ENCODE results near the gene RPP25L.

The RPP25L gene

GRCh38 chr9:34637356-34638137 is 25.6 kb upstream of the RPP25L start, which contains the start of gene SIGMAR1:
TSS of gene SIGMAR1 (minus strand) at chr9:34637787. CDS start at chr9:34637697, 90 bp downstream.
- ATAC-seq = peak; percentile 89 to 92

- peak; percentile 2 to 7 for ATAC-seq
These were observed 25.0 kb upstream of the RPP25L start for GRCh38 chr9:34636791-34637355.

DNA sequence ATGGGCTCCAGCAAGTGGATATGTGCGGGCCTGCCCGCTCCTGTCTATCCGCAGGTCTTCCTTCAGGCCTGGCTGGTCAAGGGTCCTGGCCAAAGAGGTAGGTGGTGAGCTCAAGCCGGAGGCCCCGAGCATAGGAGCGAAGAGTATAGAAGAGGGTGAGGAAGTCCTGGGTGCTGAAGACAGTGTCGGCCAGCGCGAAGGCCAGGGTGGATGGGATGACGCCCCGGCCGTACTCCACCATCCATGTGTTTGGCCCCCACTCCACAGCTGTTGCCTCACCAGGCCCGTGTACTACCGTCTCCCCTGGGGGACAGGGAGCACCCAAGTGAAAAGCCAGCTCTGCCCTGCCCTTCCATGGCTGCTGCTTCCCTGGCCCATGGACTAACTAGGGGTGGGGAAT is 23.7 kb upstream of the RPP25L start:
- ATAC-seq = no peak

GRCh38 chr9:34634551-34635248 is 22.8 kb upstream of the RPP25L start:
- no peak for ATAC-seq

DNA sequence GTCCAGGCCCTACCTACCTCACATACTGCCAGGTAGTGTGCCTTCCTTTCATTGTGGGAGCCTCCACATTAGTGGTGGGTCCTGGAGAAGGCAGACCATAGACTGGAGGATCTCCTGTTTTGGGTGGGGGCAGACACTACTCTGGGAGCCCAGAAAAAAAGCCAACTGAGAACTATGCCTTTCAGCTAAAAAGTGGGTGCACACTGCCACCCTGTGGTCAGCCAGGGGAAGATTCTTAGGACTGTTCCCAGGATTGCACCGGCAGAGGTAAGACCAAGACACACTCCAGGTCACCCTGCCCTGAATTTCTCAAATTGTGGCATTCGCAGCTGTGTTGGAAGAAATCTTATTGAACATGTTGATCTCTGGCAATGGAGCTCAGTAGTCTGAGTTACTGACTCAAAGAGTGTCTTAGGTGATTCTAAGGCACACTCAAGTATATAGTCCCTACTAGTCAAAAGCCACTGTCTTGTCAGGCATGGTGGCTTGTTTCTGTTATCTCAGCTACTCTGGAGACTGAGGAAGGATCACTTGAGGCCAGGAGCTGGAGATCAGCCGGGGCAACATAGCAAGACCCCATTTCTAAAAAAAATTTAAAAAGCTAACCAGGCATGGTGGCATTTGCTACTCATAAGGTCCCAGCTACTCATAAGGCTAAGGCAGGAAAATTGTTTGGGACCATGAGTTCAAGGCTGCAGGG is 22.1 kb upstream of the RPP25L start:
- ATAC-seq = peak in 1 of 2 donors; percentile 21

GRCh38 chr9:34633166-34633565 is 21.3 kb upstream of the RPP25L start:
- no peak for ATAC-seq

GRCh38 chr9:34630402-34631154 is 18.7 kb upstream of the RPP25L start:
- no peak for ATAC-seq

GRCh38 chr9:34629491-34629808 is 17.6 kb upstream of the RPP25L start:
- no peak for ATAC-seq

GRCh38 chr9:34628656-34629490 is 17.0 kb upstream of the RPP25L start, which contains the start of gene ARID3C:
TSS of gene ARID3C (minus strand) at chr9:34629066. CDS start at chr9:34628014, 1,052 bp downstream.
- peak; percentile 79 to 85 for ATAC-seq

- ATAC-seq = no peak
These were observed 16.1 kb upstream of the RPP25L start for GRCh38 chr9:34627716-34628655.

- ATAC-seq = no peak
These were observed 13.2 kb upstream of the RPP25L start for GRCh38 chr9:34625186-34625486.

DNA sequence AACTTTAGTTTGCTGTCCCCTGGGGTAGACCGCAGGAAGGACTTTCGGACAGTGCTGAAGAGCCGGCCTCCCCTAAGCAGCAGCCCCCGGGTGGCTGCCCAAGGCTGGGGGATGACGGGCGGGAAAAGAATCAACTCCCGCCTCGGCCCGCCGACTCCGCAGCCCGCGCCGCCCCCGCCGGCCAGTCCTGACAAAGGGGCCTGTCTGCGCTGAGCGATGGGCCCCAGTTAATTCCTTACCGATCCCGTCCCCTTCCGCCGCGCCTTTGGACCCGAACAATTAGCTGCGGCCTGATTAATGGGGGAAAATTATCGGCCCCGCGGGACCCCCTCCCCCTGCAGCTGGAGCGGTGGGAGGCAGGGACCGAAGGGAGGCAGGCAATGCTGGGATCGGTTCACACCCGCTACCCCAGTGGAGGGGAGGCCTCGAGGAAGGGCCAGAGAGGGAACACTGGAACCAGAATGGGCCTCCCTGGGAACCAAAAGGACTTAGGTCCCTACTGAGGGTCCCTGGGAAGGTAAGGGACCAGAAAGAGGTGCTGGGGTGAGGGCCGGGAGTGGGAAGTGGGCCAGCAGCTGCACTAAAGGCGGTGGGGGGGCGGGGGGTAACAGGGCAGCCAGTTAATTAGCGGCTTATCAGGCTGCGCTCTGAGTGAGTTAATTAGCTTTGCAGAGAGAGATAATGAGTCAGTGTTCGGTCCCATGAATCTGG is 12.7 kb upstream of the RPP25L start:
- no peak for ATAC-seq

DNA sequence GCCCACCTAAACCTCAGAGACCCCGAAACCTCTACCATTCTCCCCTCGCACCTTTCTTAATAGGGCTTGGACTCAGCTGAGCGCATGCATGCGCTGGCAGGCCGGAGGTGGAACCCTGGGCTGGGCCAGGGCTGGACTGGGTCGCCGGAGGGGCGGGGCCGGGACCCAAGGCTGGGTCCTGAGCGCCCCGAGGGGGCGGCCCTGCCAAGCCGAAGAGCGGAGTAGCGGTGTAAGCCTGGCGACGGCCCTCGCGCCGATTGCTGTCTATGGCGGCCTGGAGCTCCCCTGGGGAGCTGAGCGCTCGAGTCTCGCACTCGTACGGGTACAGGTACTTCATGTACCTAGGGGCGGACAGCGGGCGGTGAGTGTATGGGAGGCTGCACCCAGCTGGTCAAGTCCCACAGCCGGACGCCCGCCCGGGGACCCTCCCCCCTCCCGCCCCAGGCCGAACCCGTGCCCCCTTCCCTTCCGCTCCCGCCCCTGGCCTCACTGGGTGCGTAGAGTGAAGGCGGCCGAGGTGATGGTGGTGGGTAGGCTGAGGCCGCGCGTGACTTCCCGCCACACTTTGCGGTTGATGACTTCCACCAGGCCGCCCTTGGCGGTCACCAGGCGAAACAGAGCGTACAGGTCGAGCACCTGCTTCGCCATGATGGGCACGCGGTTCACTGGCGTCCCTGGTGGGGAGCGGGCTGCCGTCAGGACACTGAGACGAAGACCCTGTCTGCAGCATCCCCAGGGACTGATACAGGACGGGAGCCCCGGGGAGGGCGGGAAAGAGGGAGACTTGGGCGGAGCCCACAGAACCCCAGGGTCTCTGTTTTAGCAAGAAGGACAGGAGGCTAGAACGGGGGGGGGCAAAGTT is 11.7 kb upstream of the RPP25L start:
- ATAC-seq = no peak

GRCh38 chr9:34620061-34620994 is 8.4 kb upstream of the RPP25L start, which contains the start of gene DCTN3:
TSS of gene DCTN3 (minus strand) at chr9:34620495. CDS start at chr9:34620464, 31 bp downstream.
- ATAC-seq = peak; percentile 99

DNA sequence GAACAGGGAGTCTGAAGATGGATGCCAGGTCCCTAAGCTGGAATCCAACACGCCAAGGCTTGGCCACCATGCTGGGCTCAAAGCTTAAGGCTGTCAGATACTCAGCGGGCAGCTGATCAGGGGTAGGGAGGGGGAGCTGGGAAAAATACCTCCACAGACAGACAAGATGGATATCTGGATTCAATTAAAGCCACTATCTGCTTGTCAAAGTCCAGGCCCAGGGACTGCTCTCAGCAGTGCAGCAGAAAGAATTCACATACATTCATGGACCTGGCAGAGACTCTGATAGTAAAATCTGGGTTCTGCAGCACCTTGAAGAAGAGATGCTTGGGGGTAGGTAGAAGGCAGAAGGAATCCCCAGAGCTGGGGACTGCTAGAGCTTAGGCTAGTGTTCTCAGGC is 3.2 kb upstream of the RPP25L start:
- ATAC-seq = no peak

GRCh38 chr9:34612788-34613390 is 992 bp upstream of the RPP25L start:
- peak; percentile 41 to 48 for ATAC-seq

- peak in 1 of 2 donors; percentile 10 for ATAC-seq
These were observed 566 bp downstream of the RPP25L start for GRCh38 chr9:34611251-34611810.
